ENCODE data around the gene SELP.

The SELP gene

GRCh38 chr1:169574336-169574735, 55.6 kb downstream of the SELP start:
- DNase-seq, result no peak

- DNase-seq, result no peak
These were observed 57.7 kb downstream of the SELP start for GRCh38 chr1:169572187-169572586.

GRCh38 chr1:169571450-169571849, 58.5 kb downstream of the SELP start:
- DNase-seq, result no peak

GRCh38 chr1:169570172-169570574, 59.8 kb downstream of the SELP start:
- DNase-seq, result no peak

GRCh38 chr1:169568497-169568896, 61.4 kb downstream of the SELP start:
- no peak for DNase-seq

- DNase-seq, result no peak
These were observed 64.3 kb downstream of the SELP start for GRCh38 chr1:169565335-169566271.

GRCh38 chr1:169563650-169564049, 66.3 kb downstream of the SELP start:
- no peak for DNase-seq

- DNase-seq, result no peak
These were observed 66.8 kb downstream of the SELP start for GRCh38 chr1:169563019-169563615.

- DNase-seq, result no peak
These were observed 68.2 kb downstream of the SELP start for GRCh38 chr1:169561692-169562091.

GRCh38 chr1:169557131-169557530, 72.8 kb downstream of the SELP start:
- no peak for DNase-seq

- DNase-seq, result no peak
These were observed 79.6 kb downstream of the SELP start for GRCh38 chr1:169550294-169550693.

- no peak for DNase-seq
These were observed 81.6 kb downstream of the SELP start for GRCh38 chr1:169548282-169548681.

- peak; percentile 36 for DNase-seq
These were observed 83.6 kb downstream of the SELP start for GRCh38 chr1:169546087-169546995.

- DNase-seq, result no peak
These were observed 84.5 kb downstream of the SELP start for GRCh38 chr1:169545472-169545871.

GRCh38 chr1:169538998-169539871, 90.7 kb downstream of the SELP start:
- DNase-seq, result no peak
